HG03175 (cell line): Measurements from ENCODE around the gene EIF3K.
"Not testable (repeated sequence)": the region's sequence is repeated elsewhere in the genome, so short reads cannot be mapped to it uniquely, and the experiment has no call there.

ENCODE experiments used
- ATAC-seq: cut with Tn5 transposase; IDR thresholded peaks from one replicate; pipeline ENCODE4 v1.9.1; 2021; ENCODE audit warnings: mild to moderate bottlenecking, moderate library complexity; ENCODE audit not compliant: unreplicated experiment

EIF3K gene

GRCh38 chr19:38617764-38618589 lies 1.0 kb upstream of the EIF3K start, which contains the start of gene MAP4K1:
MAP4K1 (minus strand) TSS chr19:38617953; CDS start chr19:38617895, 58 bp downstream.
- peak; percentile 67 for ATAC-seq

DNA sequence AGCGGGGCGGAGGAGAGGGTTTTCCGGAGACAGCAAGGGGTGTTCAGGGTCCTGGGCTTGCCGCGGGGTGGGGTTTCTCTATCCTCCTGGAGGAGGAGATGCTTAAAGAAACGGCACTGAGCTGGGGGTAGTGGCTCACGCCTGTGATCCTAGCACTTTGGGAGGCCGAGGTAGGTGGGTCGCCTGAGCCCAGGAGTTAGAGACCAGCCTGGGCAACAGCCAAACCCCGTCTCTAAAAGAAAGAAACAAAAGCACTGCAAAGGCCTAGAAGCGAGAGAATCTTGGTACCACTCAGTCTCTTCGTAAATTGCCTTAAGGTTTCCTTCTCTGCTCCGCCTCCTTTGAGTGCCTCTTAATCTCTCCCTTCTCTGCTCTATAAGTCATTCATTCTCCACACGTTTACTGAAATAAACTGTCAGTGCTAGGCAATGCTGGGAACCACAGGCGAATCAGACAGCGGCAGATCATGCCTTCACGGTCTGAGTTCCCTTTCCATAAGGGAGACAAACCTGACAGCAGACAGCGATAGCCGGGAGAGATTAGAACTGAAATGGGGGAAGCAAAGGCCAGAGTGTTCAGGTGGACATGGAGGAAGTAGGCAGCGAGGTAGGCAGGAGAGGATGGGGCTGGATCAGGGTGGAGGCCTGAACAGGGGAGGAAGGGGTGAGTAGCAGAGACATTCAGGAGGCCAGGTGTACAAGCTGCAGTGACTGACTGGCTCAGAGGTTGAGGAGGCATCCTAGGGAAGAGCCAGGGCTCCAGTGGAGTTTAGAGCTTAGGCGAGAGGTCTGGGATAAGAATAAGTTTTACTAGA lies 580 bp downstream of the EIF3K start:
- no peak for ATAC-seq

GRCh38 chr19:38624822-38625221 lies 5.8 kb downstream of the EIF3K start:
- ATAC-seq: no peak

DNA sequence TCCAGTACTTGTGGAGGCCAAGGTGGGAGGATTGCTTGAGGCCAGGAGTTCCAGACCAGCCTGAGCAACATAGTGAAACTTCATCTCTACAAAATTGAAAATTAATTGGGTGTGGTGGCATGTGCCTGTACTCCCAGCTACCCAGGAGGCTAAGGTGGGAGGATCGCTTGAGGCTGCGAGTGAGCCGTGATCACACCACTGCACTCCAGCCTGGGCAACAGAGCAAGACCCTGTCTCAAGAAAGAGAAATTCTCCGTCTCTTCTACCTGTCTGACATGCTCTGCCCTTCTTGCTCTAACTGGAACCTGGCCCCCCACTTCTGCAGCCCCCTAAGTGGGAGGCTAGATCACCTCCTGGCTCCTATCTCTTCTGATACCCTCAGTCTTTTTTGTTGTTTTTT lies 7.4 kb downstream of the EIF3K start:
- no peak for ATAC-seq

DNA sequence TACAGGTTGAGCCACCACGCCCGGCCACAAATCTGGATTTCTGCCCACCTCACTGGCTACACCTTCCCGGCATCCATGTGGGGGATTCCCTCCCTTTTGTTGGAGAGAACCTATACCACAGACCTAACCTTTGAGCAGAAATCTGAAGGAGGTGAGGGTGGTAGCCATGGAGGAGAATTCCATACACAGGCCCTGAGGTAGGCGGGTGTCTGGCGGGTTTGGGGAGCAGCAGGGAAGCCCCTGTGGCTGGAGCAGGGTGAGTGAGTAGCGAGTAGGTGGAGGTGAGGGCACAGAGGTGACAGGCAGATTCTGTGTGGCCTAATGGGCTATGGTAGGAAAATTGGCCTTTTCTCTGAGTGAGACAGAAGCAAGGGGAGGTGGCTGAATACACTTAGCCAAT lies 10.6 kb downstream of the EIF3K start:
- no peak for ATAC-seq

DNA sequence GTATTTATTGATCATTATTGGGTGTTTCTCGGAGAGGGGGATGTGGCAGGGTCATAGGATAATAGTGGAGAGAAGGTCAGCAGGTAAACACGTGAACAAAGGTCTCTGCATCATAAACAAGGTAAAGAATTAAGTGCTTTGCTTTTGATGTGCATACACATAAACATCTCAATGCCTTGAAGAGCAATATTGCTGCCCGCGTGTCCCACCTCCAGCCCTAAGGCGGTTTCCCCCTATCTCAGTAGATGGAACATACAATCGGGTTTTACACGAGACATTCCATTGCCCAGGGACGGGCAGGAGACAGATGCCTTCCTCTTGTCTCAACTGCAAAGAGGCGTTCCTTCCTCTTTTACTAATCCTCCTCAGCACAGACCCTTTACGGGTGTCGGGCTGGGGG lies 12.3 kb downstream of the EIF3K start:
- not testable (repeated sequence) for ATAC-seq

DNA sequence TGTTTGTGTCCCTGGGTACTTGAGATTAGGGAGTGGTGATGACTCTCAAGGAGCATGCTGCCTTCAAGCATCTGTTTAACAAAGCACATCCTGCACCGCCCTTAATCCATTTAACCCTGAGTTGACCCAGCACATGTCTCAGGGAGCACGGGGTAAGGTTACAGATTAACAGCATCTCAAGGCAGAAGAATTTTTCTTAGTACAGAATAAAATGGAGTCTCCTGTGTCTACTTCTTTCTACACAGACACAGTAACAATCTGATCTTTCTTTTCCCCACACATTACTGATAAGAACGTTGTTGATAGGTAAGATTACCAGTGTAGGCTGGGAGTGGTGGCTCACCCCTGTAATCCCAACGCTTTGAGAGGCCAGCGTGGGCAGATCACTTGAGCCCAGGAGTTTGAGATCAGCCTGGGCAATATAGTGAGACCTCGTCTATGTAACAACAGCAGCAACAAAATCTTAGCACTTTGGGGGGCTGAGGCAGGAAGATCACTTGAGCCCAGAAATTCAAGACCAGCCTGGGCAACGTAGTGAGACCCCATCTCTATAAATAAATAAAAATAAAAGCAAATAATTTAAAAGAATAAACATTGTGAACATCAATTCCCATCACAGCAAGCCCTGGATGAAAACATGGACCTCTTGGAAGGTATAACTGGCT lies 13.0 kb downstream of the EIF3K start:
- ATAC-seq: not testable (repeated sequence)

GRCh38 chr19:38632476-38633213 lies 13.7 kb downstream of the EIF3K start:
- no peak for ATAC-seq

DNA sequence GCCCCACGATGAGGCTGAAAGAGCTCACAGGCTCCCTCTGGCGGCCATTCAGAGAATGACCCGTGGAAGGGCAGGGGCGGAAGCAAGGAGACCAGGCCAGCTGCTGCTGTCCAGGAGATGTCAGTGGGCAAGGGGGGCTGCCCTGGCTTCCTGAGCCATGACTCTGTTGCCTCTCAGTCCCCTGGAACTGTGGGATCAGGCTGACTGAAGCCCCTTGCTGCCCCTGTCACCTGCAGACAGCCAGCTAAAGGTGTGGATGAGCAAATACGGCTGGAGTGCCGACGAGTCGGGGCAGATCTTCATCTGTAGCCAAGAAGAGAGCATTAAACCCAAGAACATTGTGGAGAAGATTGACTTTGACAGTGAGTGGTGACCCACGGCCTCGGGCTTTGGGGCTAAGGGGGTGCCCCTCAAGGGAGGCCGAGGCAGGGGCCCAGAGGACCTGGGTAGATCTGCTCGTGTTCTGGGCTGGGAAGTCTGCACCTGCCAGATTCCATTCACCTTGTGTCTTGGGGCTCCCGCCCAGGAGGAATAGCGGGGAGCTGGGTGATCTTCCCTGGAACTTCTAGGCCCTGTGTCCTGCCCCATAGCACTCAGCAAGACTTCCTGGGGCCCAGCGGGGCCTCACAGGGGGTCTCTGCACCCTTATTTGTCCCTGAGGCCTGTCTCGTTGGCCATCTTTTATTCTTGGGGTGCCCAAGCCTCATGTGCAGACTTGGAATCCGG lies 15.9 kb downstream of the EIF3K start:
- ATAC-seq: no peak

DNA sequence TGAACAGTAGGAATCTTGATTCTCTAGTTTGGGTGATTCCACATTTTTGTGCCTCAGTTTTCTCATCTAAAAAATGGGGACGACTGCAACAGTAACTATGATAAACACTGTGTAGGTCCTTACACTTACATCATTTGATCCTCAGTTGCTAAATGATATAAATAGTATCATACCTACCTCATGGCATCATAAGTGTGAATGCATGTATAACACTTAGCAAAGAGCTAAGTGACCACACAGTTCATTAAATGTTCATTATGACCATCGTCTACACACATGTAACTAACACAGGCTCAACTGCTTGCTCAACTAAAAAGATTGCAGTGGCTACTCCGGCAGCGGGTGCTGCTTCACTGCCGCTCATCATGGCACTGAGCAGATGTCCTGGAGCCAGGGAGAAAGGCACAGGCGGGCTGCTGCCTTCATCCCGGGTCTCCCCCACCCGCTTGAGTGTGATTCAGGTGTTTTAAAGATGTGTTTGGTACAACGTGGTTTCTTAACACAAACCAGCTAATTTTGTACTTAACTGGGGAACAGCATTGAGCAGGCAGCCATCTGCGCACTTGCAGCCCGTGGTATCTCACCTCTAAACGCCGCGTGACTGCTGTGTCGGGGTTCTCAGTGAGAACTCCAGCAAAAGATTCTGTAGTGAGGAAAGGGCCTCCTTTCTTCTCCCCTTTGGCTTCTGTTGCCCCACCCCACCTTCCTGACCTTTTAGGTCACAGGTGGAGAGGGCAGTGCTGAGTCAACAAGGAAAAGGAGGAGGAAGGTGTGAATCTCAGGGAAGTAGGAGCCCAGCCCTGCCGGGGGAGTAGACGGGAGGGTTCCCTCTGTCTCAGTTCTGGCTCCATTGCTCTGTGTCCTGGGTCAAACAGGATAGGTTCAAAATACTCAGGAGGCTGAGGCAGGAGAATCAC lies 16.8 kb downstream of the EIF3K start:
- no peak for ATAC-seq

- no peak for ATAC-seq
These were observed 19.5 kb downstream of the EIF3K start for GRCh38 chr19:38638461-38638860.

- no peak for ATAC-seq
These were observed 20.7 kb downstream of the EIF3K start for GRCh38 chr19:38639679-38640078.

DNA sequence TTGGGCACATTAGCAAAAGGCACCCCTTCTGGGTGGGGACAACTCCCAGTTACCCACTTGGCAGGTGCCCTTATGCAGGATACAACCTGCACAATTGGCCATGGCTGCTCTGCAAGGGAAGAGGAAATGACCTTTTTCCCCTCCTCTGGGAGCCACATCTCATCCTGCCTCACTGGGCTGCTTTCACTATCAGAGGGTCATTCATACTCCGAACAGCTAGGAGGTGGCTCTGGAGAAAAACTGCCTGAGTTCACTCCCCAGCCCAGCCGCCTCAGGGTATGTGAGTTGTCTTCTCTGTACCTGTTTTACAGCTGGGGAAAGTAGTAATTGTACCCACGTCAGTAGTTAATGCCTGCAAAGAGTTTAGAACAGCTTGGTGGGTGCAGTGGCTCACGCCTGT lies 21.4 kb downstream of the EIF3K start:
- no peak for ATAC-seq

- ATAC-seq: no peak
These were observed 23.2 kb downstream of the EIF3K start for GRCh38 chr19:38642176-38642575.

- ATAC-seq: no peak
These were observed 25.7 kb downstream of the EIF3K start for GRCh38 chr19:38644719-38645118.

- ATAC-seq: peak; percentile 88
These were observed 28.5 kb downstream of the EIF3K start, which contains the start of gene ACTN4 for GRCh38 chr19:38647368-38647965. ACTN4 (plus strand) TSS chr19:38647649; CDS start chr19:38647746, 97 bp downstream.

DNA sequence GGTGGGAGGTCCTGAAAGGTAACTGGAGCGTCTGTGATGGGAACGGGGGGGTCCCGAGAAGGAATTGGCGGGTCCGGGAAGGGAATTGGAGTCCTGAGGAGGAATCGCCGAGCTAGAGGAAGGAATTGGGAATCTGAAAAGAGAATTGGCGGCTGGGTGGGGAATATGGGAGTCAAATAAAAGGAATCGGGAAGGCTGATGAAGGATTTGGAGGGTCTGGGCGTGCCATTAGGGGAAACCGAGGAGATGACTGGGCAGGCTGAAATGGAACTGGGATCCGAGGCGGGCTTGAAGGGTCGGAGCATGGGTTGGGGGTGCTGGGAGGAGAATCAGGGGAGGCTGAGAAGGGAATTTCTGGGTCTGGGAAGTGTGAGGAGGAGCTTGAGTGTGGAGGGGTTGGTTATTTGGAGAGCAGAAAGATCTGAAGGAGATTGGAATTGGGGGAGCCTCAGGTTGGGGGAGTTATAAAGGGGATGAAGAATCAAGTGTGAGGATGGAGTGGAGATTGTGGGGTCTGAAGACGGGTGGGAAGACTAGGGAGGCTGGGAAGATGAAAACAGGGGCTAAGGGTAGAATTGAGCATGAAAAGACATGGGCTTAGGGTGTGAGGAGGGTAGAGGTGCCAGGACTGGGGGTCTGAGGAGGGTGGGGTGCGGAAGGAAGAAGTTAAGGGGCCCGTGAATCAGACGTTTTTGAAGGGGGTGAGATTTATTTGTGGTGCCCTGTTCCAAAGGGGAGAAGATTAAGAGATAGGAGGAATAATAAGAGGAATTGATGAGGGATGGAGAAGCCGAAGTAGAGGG lies 29.2 kb downstream of the EIF3K start:
- ATAC-seq: no peak
